Sigmoid colon (tissue), 7 donors: ENCODE measurements around the gene COL2A1. TPM values are rescaled to one million over a fixed set of nuclear protein-coding genes. Genes with fewer than 3 reads are reported as not detected.

Source experiments
- DNase-seq: peaks from one replicate; pipeline ENCODE4 v3.0.0-alpha.2; 2019
- H3K27ac ChIP-seq, 4 donors: fragments of 200-600 bp; sonication (generic); one replicate each; pipeline ENCODE4 v1.5.1; 2016 to 2019; ENCODE audit warnings: mild to moderate bottlenecking in 1 of 4
- H3K27me3 ChIP-seq, 3 donors: fragments of 200-600 bp; sonication (generic); one replicate each; pipeline ENCODE4 v1.5.1; 2019; ENCODE audit warnings: mild to moderate bottlenecking in 1 of 3
- H3K36me3 ChIP-seq, 4 donors: fragments of 200-600 bp; sonication (generic); one replicate each; pipeline ENCODE4 v1.5.1; 2016 to 2019
- H3K4me1 ChIP-seq, 4 donors: fragments of 200-600 bp; sonication (generic); one replicate each; pipeline ENCODE4 v1.5.1; 2017 to 2019
- H3K4me3 ChIP-seq, 4 donors: fragments of 200-600 bp; sonication (generic); one replicate each; pipeline ENCODE4 v1.5.1; 2017 to 2019; ENCODE audit warnings: mild to moderate bottlenecking in 2 of 4, moderate library complexity in 1 of 4
- H3K9me3 ChIP-seq, 4 donors: fragments of 200-600 bp in 3 of 4; sonication (generic) in 3 of 4; one replicate each; pipeline versions ENCODE4 v1.5.1 to v1.6.1; 2013 to 2019
- CTCF ChIP-seq, 4 experiments: fragments of 450-650 bp in 3 of 4; fragments of 200-600 bp in 1 of 4; IDR thresholded peaks; one replicate each; pipeline ENCODE4 v1.5.1; 2016 to 2019; ENCODE audit warnings: antibody characterized with exemption in 4 of 4, mild to moderate bottlenecking in 3 of 4, moderate library complexity in 2 of 4
- EP300 ChIP-seq, 4 donors: sonication (generic); formaldehyde crosslinking; IDR thresholded peaks; one replicate each; pipeline ENCODE4 v1.6.1; 2017; ENCODE audit warnings: antibody characterized with exemption in 4 of 4
- POLR2A ChIP-seq, 2 donors: fragments of 450-650 bp; IDR thresholded peaks; one replicate each; pipeline ENCODE4 v1.6.1; 2016; ENCODE audit warnings: antibody characterized with exemption in 2 of 2, mild to moderate bottlenecking in 2 of 2, moderate library complexity in 2 of 2
- POLR2AphosphoS5 ChIP-seq, 4 donors: sonication (generic); formaldehyde crosslinking; IDR thresholded peaks; one replicate each; pipeline ENCODE4 v1.6.1; 2017; ENCODE audit warnings: antibody characterized with exemption in 4 of 4
- WGBS, 2 donors: extraction: QIAGEN DNeasy Blood & Tissue Kit; methylation state at CpG; one replicate each; pipeline ENCODE4 v1.1.7; 2013; 5-methylcytosine and 5-hydroxymethylcytosine counted together
- intact Hi-C: fragments of 100-400 bp; cut with DNase I; formaldehyde crosslinking; loops from one replicate; pipeline ENCODE4 v1.15.1; 2023
- polyA plus RNA-seq, 3 donors: library from polyadenylated mRNA; stranded (reverse); fragments of 200-250 nt; gene quantifications; one replicate each; pipeline ENCODE4 v1.2.3, GENCODE V29; 2013
- total RNA-seq, 4 donors: library from RNA; depleted of rRNA; stranded (reverse); fragments of >200 nt; gene quantifications; one replicate each; pipeline ENCODE4 v1.1.0, GENCODE V29; 2016
- donor health status: healthy with polysubstance abuse.
- donor health status: Bipolar disorder and iron deficiency.
- donor health status: healthy.

The COL2A1 gene
- total and polyA plus RNA-seq, 7 donors, result 0.17 to 0.60 TPM; not detected in 5

- H3K27ac ChIP-seq, result no peak overlapping the region
- DNase-seq, result no peak
- no peaks in the 10 kb centered on the region for H3K36me3 ChIP-seq
- WGBS, 2 donors, result 61 to 68% methylated on average over 4 of the region's 4 CpGs
- H3K9me3 ChIP-seq, result no peaks in the 10 kb centered on the region
- no peaks in the 10 kb centered on the region for H3K4me1 ChIP-seq
- intact Hi-C loops, result no loop called here
- TF ChIP-seq CTCF (IDR thresholded peaks at IDR 0.05) (no peak), POLR2A (IDR thresholded peaks at IDR 0.05) (no peak), EP300 (IDR thresholded peaks at IDR 0.05) (no peak)
- no peak overlapping the region for H3K4me3 ChIP-seq
- no peaks in the 10 kb centered on the region for H3K27me3 ChIP-seq
Observed at GRCh38 chr12:48030173-48030650, 25.9 kb upstream of the COL2A1 start.

GRCh38 chr12:48029491-48030172 lies 25.4 kb upstream of the COL2A1 start:
- Histone ChIP-seq H3K36me3 (no peaks in the 10 kb centered on the region), H3K27ac (no peak overlapping the region), H3K4me3 (no peak overlapping the region), H3K9me3 (no peaks in the 10 kb centered on the region), H3K27me3 (no peaks in the 10 kb centered on the region), H3K4me1 (no peaks in the 10 kb centered on the region)
- intact Hi-C loops, result no loop called here
- DNase-seq, result no peak
- TF ChIP-seq CTCF (IDR thresholded peaks at IDR 0.05), result no peak
- TF ChIP-seq EP300 (IDR thresholded peaks at IDR 0.05), result no peak
- no peak for TF ChIP-seq POLR2AphosphoS5 (IDR thresholded peaks at IDR 0.05)
- TF ChIP-seq POLR2A (IDR thresholded peaks at IDR 0.05), result no peak
- 29 to 57% methylated on average over 8 of the region's 8 CpGs for WGBS, 2 donors

- DNase-seq, result no peak
- H3K27me3 ChIP-seq, result no peaks in the 10 kb centered on the region
- 49 to 51% methylated on average over 5 of the region's 5 CpGs for WGBS, 2 donors
- no peaks in the 10 kb centered on the region for H3K36me3 ChIP-seq
- no peaks in the 10 kb centered on the region for H3K4me1 ChIP-seq
- no peak overlapping the region for H3K27ac ChIP-seq
- TF ChIP-seq POLR2AphosphoS5 (IDR thresholded peaks at IDR 0.05) (no peak), POLR2A (IDR thresholded peaks at IDR 0.05) (no peak)
- intact Hi-C loops, result no loop called here
- no peaks in the 10 kb centered on the region for H3K9me3 ChIP-seq
- H3K4me3 ChIP-seq, result no peak overlapping the region
Observed at GRCh38 chr12:48028541-48029431, 24.5 kb upstream of the COL2A1 start.

- TF ChIP-seq POLR2A (IDR thresholded peaks at IDR 0.05) (no peak), POLR2AphosphoS5 (IDR thresholded peaks at IDR 0.05) (no peak), CTCF (IDR thresholded peaks at IDR 0.05) (no peak), EP300 (IDR thresholded peaks at IDR 0.05) (no peak)
- intact Hi-C loops, result no loop called here
- Histone ChIP-seq H3K36me3 (no peaks in the 10 kb centered on the region), H3K4me3 (no peak overlapping the region), H3K9me3 (no peaks in the 10 kb centered on the region), H3K4me1 (no peaks in the 10 kb centered on the region), H3K27ac (no peak overlapping the region), H3K27me3 (no peaks in the 10 kb centered on the region)
- no peak for DNase-seq
- WGBS, 2 donors, result 69 to 89% methylated on average over 18 of the region's 18 CpGs
Observed at GRCh38 chr12:48027183-48028002, 23.1 kb upstream of the COL2A1 start.
